ENCODE results near the gene MTNR1B.

Gene MTNR1B

GRCh38 chr11:92964471-92964870 is 5.0 kb upstream of the MTNR1B start:
- no peak for DNase-seq

DNA sequence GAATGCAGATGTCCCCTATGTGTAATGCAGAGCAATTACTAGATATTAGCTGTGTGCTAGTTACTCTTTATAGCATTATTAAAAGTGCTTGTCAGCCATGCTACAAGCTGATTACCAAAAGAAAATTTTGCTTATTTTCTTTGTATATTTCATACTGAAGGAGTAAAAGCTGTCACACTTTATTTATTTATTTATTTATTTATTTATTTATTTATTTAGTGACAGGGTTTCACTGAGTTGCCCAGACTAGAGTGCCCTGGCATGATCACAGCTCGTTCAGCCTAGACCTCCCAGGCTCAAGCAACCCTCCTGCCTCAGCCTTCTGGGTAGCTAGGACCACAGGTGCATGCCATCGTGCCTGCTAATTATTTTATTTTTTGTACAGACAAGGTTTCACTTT is 4.3 kb upstream of the MTNR1B start:
- TF ChIP-seq GATA1 (IDR thresholded peaks at IDR 0.05; ENCODE audit: low read depth, low read length): no peak
- no peak for TF ChIP-seq POLR2A (IDR thresholded peaks at IDR 0.05; ENCODE audit: low read length)
- DNase-seq: no peak

More at GRCh38 chr11:92964471-92964870, 5.0 kb upstream of the MTNR1B start:
- TF ChIP-seq POLR2A (IDR thresholded peaks at IDR 0.05; ENCODE audit: low read length) (no peak), GATA1 (IDR thresholded peaks at IDR 0.05; ENCODE audit: low read depth, low read length) (no peak)

DNA sequence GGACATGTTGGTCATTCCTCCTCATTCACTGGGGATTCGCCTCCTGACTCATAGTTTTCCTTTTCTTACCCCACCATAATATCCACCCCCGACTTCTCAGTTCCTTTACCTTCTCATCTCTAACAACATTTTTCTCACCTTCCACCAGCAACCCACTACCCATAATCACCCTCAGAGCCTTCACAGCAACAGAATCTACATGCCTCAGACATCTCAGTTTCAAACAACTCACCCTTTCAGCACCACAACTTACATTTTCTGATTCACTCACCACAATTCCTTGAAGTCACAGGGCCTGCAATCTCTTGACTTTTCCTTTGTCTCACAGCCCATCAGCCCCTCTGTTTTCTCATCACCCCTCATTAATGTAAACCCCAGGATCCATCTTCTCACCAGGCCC is 2.3 kb upstream of the MTNR1B start:
- TF ChIP-seq POLR2A (IDR thresholded peaks at IDR 0.05; ENCODE audit: low read length) (no peak), GATA1 (IDR thresholded peaks at IDR 0.05; ENCODE audit: low read depth, low read length) (no peak)
- no peak for DNase-seq

DNA sequence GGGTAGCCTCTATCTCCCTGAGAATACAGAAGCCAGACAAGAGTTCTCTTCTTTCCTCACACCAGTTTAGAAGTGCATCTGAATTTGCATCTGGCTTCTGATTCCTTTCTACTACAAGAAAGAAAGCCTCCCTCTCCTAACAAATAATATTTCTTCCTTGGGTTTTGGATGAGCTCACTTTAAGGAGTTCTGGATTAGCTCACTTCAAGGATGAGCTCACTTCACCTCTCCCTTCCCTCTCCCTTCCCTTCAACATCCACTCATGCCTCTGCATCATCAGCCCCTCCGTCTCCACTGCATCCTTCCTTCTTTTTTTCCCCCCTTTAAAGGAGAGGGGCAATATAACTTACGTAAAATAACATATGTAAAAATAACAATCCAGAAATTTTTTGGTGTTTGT is 1.6 kb upstream of the MTNR1B start:
- no peak for DNase-seq
- TF ChIP-seq GATA1 (IDR thresholded peaks at IDR 0.05; ENCODE audit: low read depth, low read length): no peak
- no peak for TF ChIP-seq POLR2A (IDR thresholded peaks at IDR 0.05; ENCODE audit: low read length)

DNA sequence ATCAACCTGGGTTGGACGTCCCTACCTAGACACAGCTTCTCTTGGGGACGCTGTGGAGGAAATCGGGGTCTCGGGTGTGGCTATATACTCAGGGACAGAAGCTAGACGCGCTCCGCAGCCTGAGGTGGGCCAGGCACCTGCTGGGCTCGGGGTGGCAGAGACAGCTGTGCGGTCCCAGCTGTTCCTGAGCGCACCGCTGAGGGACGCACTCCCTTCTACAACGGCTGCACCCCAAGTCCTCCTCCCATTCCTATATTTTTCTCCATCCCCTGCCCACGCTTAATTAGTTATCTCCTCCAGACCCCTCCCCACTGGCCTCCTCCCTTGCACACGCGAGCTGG is 188 bp upstream of the MTNR1B start:
- TF ChIP-seq POLR2A (IDR thresholded peaks at IDR 0.05; ENCODE audit: low read length) (no peak), GATA1 (IDR thresholded peaks at IDR 0.05; ENCODE audit: low read depth, low read length) (no peak)
- no peak for DNase-seq

GRCh38 chr11:92972248-92972647 is 2.8 kb downstream of the MTNR1B start:
- TF ChIP-seq POLR2A (IDR thresholded peaks at IDR 0.05; ENCODE audit: low read length) (no peak), GATA1 (IDR thresholded peaks at IDR 0.05; ENCODE audit: low read depth, low read length) (no peak)
- no peak for DNase-seq

GRCh38 chr11:92975285-92975684 is 5.8 kb downstream of the MTNR1B start:
- no peak for TF ChIP-seq GATA1 (IDR thresholded peaks at IDR 0.05; ENCODE audit: low read depth, low read length)
- no peak for TF ChIP-seq POLR2A (IDR thresholded peaks at IDR 0.05; ENCODE audit: low read length)
- DNase-seq: no peak

DNA sequence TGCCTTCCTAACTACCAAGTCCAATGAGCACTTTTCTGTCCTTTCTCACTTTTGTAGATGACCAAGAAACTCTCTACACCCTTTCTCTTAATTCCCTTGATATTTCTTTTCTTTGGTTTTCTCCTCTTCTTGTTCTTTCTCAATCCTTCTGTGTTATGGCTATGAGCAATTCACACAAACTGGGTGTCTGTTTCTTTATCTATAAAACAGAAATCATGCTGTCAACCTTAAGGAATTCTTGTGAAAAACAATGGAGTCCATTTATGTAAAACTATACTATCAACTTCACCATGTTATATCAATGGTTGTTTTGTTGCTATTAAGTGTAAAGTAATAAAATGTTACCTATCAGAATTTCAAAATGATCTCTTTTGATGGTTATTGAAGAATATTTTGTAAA is 7.2 kb downstream of the MTNR1B start:
- DNase-seq: no peak
- TF ChIP-seq POLR2A (IDR thresholded peaks at IDR 0.05; ENCODE audit: low read length): no peak
- TF ChIP-seq GATA1 (IDR thresholded peaks at IDR 0.05; ENCODE audit: low read depth, low read length): no peak

GRCh38 chr11:92977401-92977800 is 8.0 kb downstream of the MTNR1B start:
- no peak for TF ChIP-seq POLR2A (IDR thresholded peaks at IDR 0.05; ENCODE audit: low read length)
- no peak for TF ChIP-seq GATA1 (IDR thresholded peaks at IDR 0.05; ENCODE audit: low read depth, low read length)
- DNase-seq: no peak

- TF ChIP-seq GATA1 (IDR thresholded peaks at IDR 0.05; ENCODE audit: low read depth, low read length): no peak
- TF ChIP-seq POLR2A (IDR thresholded peaks at IDR 0.05; ENCODE audit: low read length): no peak
- no peak for DNase-seq
Measured at GRCh38 chr11:92978271-92979111, 9.0 kb downstream of the MTNR1B start.

GRCh38 chr11:92979176-92979575 is 9.7 kb downstream of the MTNR1B start:
- no peak for DNase-seq
- TF ChIP-seq GATA1 (IDR thresholded peaks at IDR 0.05; ENCODE audit: low read depth, low read length) (no peak), POLR2A (IDR thresholded peaks at IDR 0.05; ENCODE audit: low read length) (no peak)

GRCh38 chr11:92980312-92980711 is 10.9 kb downstream of the MTNR1B start:
- no peak for DNase-seq
- TF ChIP-seq GATA1 (IDR thresholded peaks at IDR 0.05; ENCODE audit: low read depth, low read length): no peak
- no peak for TF ChIP-seq POLR2A (IDR thresholded peaks at IDR 0.05; ENCODE audit: low read length)

DNA sequence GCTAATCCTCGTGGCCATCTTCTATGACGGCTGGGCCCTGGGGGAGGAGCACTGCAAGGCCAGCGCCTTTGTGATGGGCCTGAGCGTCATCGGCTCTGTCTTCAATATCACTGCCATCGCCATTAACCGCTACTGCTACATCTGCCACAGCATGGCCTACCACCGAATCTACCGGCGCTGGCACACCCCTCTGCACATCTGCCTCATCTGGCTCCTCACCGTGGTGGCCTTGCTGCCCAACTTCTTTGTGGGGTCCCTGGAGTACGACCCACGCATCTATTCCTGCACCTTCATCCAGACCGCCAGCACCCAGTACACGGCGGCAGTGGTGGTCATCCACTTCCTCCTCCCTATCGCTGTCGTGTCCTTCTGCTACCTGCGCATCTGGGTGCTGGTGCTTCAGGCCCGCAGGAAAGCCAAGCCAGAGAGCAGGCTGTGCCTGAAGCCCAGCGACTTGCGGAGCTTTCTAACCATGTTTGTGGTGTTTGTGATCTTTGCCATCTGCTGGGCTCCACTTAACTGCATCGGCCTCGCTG is 12.1 kb downstream of the MTNR1B start:
- no peak for DNase-seq

DNA sequence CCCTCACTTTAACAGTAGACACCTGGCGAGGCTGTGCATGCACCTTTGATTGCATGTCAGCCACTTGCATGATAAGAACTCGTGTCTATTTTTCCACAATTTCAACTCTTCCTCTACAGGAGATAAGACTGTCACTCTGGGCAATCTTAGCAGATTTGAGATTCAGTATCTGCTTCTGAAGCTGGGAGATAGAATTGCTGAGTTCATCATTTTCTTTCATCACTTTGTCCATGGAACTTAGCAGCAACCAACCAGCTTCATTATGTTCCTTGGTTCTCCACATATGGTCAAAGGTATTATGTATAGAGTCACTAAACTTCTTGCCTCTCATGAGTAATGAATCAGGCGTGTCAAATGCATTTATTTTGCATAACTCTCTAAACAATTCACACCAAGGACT is 17.1 kb downstream of the MTNR1B start:
- TF ChIP-seq POLR2A (IDR thresholded peaks at IDR 0.05; ENCODE audit: low read length): no peak
- TF ChIP-seq GATA1 (IDR thresholded peaks at IDR 0.05; ENCODE audit: low read depth, low read length): no peak
- no peak for DNase-seq

More for the DNA sequence above, 12.1 kb downstream of the MTNR1B start:
- no peak for TF ChIP-seq POLR2A (IDR thresholded peaks at IDR 0.05; ENCODE audit: low read length)
- TF ChIP-seq GATA1 (IDR thresholded peaks at IDR 0.05; ENCODE audit: low read depth, low read length): no peak

GRCh38 chr11:92993004-92993403 is 23.6 kb downstream of the MTNR1B start:
- DNase-seq: no peak
- TF ChIP-seq POLR2A (IDR thresholded peaks at IDR 0.05; ENCODE audit: low read length) (no peak), GATA1 (IDR thresholded peaks at IDR 0.05; ENCODE audit: low read depth, low read length) (no peak)

All from erythroblast (primary cell).